HG03025 (cell line): ENCODE measurements around the gene OR1J1.

Experiments used
- ATAC-seq: cut with Tn5 transposase; IDR thresholded peaks from one replicate; pipeline ENCODE4 v1.9.1; 2021; ENCODE audit warnings: mild to moderate bottlenecking, moderate library complexity; ENCODE audit not compliant: unreplicated experiment, low FRiP score

OR1J1 gene

GRCh38 chr9:122446819-122447484, 30.8 kb downstream of the OR1J1 start:
- ATAC-seq: no peak

- no peak for ATAC-seq
Observed at GRCh38 chr9:122445155-122445749, 32.5 kb downstream of the OR1J1 start.

GRCh38 chr9:122444041-122444733, 33.5 kb downstream of the OR1J1 start:
- no peak for ATAC-seq

- ATAC-seq: no peak
Observed at GRCh38 chr9:122442568-122442967, 35.2 kb downstream of the OR1J1 start.
